Measurements from ENCODE around the gene MPP3.

- TF ChIP-seq MXI1 (IDR thresholded peaks at IDR 0.05; ENCODE audit: low read depth, low read length) (no peak), SIN3A (IDR thresholded peaks at IDR 0.05; ENCODE audit: low read depth, low read length) (no peak), CTCF (IDR thresholded peaks at IDR 0.05 in 2 of 3, conservative IDR thresholded peaks at IDR 0.05 in 1 of 3; ENCODE audit: control insufficient read depth in 2 of 3, extremely low read depth in 1 of 3, insufficient read depth in 1 of 3, low read depth in 3 of 3, low read length in 3 of 3) (no peak)
Observed at GRCh38 chr17:43787728-43788127, 45.2 kb downstream of the MPP3 start.

Measured in GM12878 (cell line).